GM21423 (cell line): ENCODE data around the gene ITIH3.
A peak's percentile ranks its signal among the peaks of the same experiment; 100 is the strongest.
"Not testable (repeated sequence)": the region's sequence is repeated elsewhere in the genome, so short reads cannot be mapped to it uniquely, and the experiment has no call there.

Source experiments
- ATAC-seq: cut with Tn5 transposase; IDR thresholded peaks from one replicate; pipeline ENCODE4 v1.9.1; 2021; ENCODE audit warnings: mild to moderate bottlenecking, moderate library complexity; ENCODE audit not compliant: unreplicated experiment

ITIH3 gene, protein sequence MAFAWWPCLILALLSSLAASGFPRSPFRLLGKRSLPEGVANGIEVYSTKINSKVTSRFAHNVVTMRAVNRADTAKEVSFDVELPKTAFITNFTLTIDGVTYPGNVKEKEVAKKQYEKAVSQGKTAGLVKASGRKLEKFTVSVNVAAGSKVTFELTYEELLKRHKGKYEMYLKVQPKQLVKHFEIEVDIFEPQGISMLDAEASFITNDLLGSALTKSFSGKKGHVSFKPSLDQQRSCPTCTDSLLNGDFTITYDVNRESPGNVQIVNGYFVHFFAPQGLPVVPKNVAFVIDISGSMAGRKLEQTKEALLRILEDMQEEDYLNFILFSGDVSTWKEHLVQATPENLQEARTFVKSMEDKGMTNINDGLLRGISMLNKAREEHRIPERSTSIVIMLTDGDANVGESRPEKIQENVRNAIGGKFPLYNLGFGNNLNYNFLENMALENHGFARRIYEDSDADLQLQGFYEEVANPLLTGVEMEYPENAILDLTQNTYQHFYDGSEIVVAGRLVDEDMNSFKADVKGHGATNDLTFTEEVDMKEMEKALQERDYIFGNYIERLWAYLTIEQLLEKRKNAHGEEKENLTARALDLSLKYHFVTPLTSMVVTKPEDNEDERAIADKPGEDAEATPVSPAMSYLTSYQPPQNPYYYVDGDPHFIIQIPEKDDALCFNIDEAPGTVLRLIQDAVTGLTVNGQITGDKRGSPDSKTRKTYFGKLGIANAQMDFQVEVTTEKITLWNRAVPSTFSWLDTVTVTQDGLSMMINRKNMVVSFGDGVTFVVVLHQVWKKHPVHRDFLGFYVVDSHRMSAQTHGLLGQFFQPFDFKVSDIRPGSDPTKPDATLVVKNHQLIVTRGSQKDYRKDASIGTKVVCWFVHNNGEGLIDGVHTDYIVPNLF

DNA sequence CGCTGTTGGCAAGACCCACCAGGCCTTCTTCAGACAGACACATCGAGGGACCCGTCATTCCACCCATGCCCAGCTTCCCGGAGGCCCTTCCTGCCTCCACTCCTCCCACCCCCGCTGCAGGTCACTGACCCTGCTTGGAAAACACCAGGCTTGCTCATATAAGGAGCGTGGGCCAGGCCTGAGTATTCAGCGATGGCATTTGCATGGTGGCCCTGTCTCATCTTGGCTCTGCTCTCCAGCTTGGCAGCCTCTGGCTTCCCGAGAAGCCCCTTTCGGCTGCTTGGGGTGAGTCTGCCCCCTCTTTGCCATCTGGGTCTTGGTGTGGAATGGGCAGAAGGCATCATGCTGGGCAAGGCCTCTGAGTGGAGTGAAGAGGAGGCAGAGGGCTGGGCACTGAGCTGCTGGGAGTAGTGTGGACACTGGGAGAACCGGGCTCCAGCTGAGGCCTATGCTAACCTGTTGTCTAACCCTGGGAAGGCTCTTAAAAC is at the start of gene ITIH3:
ITIH3 (plus strand) TSS at position 185 of the 488 bp plus-strand sequence; CDS start at position 193, 8 bp downstream.
- ATAC-seq: no peak

DNA sequence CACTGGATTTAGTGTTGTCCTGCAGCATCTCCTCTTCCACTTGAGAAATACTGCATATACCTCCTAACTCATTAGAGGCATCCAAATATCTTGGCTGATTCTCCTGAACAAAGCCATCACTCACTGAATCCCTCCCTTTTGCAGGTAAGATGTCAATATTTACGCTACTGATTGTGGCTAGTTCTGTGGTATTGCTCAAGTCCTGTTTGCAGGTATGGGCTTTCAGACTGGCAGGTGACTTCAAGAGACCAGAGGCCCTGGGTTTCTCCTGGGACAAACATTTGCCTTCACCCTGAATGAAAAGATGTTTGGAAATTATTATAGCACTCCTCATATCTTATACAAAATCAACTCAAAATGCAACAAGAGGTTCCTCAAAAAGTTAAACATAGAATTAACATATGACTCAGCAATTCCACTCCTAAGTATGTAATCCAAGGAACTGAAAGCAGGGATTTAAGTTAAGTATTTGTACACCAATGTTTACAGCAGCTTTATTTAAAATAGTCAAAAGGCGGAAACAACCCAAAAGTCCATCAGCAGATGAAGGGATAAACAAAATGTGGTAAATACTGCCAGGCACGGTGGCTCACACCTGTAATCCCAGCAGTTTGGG is 42.4 kb upstream of the ITIH3 start:
- no peak for ATAC-seq

DNA sequence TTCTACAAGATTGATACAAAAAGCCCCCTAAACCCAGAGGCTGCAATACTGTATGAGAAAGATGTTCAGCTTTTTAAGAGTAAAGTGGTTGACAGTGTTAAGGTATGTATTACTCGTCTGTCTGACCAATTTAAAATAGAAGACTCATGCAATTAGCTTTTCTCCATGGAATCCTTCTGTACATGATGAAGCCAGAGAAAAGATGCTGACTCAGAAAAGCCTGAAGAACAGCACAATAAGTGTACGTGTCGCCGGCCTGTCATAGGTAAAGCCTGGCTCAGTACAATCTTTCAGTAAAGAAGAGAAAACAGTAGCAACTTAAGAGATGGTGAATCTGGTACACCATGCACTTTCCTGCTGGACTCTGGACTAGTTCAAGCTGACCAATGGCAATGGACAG is 40.2 kb upstream of the ITIH3 start:
- no peak for ATAC-seq

DNA sequence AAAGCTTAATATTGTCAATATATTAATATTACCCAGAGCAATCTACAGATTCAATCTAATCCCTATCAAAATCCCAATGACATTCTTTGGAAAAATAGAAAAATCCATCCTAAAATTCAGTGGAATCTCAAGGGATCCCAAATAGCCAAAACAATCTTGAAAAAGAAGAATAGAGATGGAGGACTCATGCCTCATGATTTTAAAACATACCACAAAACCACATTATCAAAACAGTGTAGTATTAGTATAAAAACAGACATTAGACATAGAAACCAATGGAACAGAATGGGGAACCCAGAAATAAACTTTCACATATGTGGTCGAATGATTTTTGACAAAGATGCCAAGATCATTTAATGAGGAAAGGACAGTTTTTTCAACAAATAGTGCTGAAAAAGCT is 38.5 kb upstream of the ITIH3 start:
- ATAC-seq: no peak

DNA sequence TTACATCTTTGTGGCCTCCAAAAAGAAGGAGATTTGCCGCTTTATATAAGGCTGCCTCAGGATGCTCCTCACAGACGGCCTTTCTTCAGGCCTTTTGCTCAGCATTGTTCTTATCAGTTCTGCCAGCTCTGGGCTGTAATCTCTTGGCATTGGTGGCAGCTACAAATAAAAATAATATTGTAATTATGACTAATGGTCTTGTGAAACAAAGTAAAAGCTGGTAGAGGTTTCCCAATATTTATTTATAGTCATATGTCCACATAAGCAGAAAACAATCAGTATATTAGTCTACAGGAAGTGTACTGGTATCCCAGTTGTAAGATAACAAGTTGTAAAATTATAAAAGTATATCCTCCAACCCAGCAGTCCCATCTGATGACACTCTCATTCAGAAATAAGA is 31.1 kb upstream of the ITIH3 start:
- ATAC-seq: no peak

DNA sequence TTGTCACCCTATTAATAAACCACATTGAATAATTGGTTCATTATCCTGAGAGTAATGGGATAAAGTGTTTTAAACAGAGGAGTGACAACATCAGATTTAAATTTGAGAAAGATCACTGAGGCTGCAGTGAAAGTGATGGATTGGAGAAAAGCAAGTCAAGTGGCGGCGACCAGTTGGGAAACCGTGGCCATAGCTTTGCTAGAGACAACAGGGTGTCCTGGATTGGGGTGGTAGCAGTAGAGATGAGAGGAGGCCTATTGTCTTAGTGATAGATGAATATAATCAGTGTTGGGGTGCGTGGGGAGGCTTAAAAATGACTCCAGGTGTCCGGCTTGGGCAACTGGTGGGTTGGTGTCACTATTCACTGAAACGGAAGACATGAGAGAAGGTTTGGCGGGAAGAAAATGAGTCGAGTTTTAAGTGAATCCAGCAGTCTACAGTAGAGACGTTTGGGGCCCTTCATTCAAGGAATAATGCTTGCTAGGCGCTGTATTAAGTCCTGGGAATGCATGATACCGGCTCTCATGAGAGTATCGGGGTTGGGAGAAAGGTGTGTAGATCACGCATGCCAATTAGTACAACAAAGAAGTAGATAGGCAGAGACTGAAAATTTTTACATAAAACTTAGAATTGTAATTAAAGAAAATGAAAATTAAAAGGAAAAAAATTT is 24.7 kb upstream of the ITIH3 start:
- ATAC-seq: no peak

DNA sequence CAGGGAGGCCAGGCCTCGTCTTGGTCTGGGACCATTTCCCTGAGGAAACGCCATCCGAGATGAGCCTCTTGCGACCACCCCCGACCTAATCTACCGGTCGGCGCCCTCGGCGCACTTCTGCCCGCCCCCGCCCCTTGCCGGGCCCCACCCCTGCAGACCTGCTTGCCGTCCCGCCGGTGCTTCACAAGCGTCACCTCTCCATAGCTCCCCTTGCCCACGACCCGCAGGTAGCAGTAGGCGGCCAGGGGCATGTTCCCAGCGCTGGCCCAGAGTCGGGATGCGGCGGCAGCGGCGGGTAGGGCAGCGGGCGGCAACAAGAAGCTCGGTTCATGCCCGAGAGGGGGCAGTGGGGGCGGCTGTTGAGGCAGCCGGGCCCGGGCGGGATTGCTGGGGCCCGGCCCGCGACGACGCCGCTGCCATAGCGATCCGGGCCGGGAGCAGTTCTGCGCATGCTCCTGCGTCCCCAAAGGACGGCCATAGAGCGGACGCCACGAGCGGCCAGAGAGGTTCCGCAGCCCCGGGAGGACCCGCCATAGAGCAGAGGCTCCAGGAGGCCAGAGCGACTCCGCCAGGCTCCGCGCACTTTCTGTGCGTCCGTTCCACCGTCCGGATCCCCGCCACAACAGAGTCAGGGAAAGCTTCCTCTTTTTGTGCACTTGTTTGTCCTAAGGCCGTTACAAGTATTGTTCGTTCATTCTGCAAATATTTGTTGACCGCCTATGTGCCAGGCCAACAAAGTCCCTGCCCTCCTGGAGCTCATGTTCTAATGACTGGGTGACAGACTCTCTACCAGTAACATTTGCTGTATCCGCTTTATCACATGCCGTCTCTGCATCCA is 23.9 kb upstream of the ITIH3 start, which contains the start of gene NEK4:
NEK4 (minus strand) TSS at position 445 of the 838 bp plus-strand sequence; CDS start at position 251, 194 bp downstream.
- ATAC-seq: peak; percentile 95

DNA sequence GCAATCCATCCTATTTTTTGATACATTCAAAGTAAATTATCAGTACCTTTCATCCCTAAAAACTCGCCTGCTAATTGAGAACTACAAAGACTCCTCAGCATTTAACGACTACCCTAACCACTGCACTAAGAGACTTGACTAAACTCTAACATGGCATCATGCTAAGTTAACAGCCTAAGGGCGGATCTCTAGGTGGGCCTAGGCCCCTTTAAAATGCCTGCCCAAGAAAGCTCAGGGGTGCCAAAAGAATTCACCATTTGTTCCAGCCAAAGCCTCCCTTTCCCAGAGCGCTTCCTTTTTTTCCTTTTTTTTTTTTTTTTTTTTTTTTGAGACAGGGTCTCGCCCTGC is 23.3 kb upstream of the ITIH3 start:
- ATAC-seq: no peak

DNA sequence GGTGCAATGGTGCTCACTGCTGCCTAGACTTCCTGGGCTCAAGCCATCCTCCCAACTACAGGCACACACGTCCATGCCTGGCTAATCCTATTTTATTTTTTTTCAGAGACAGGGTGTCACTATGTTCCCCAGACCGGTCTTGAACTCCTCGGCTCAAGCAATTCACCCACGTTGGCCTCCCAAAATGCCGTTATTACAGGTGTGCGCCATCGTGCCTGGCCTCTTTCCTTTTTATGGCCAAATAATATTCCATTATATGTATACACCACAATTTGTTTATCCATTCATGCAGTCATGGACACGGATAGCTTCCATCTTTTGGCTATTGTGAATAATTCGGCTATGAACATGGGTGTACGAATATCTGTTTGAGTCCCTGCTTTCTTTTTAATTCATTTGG is 22.9 kb upstream of the ITIH3 start:
- ATAC-seq: no peak

DNA sequence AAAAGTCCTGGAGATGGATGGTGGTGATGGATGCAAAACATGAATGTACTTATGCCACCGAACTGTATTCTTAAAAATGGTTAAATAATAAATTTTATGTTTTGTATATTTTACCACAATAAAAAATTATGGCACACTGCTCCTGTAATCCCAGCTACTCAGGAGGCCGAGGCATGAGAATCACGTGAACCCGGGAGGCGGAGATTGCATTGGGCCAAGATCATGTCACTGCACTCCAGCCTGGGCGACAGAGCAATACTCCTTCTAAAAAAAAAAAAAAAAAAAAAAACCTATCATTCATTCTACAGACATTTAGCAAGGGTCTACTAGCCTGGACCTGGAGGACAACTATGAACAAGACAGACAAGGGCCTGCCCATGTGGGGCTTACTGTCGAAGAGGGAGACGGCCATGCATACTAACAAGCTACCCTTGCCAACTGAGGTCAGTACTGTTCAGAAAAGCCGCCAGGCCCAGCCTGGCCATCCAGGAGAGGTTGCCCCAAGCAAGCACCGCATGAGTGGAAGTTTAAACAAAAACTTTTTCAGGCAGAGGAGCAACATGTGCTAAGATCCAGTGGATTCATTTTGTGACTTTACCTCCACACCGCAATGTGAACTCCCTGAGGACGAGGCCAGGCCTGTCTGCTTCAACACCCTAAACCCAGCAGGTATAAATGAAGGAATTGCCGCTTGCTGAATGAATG is 21.1 kb upstream of the ITIH3 start:
- no peak for ATAC-seq

DNA sequence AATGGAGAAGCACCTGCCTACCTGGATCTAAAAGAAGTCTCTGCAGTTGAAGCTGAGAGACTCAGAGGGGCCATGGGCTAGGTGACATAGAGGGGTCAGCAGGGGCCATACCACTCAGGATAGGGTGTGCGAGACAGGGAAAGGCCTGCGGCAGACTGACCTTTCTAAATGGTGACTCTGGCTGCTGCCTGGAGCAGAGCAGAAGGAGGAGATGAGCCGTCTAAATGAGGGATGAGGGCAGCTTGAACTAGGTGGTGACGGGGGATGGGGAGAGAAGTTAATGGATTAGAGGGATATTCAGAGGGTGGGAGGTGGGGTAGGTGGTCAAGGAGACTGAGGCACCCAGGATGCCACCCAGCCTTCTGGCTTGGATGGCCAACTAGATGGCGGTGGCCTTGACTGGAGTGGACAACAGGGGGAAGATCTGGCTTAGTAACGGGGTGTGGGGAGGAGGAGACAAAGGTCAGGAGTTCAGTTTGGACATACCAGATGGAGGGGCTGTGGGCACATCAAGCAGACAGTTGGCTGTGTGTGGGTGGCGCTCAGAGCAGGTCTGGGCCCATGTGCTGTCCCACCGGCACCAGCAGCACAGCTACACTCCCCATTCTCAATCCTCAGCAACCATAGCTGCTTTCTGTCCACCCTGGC is 20.4 kb upstream of the ITIH3 start:
- ATAC-seq: no peak

DNA sequence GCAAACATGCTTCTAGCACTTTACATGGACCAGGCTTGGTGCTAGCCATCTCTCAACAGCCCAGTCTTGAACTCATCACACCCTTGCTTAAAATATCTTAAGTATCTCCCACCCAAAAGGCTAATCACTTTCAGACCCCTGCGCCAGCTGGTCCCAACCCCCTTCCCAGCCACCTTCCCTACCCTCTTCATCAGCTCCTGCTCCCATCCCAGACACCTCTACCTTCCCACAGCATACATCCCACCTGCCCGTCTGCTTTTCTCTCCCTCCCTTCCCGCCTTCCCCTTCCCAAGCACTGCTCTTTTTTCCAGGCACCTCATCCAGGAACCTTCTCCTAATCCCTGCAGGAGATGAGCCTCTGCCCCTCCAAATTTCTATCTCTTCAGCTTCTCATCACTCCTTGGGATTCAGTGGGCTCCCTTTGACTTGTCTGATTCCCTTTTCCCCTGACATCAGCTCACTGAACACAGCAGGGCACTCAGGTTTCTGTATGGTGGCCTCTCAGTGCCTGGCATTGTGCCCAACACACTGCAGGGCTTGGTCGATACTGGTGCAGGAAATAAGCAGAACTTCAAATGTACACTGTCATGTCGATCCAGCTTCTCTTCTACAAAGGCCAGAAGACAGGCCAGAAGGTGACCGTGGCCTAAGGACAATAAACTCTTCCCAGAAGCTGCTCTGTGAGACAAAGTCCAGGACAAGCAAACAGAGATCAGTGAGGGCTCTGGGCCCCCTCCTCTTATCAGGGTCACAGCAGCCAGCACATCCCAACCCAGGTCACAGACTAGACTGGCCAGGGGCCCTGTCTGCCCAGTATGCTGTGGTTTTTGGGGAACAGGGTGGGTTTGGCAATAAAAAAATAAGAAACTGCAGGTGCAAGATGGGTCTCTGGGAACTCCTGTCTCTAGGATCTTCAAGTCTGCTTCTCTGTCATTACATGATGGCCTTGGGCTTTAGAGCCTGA is 19.4 kb upstream of the ITIH3 start:
- ATAC-seq: no peak

DNA sequence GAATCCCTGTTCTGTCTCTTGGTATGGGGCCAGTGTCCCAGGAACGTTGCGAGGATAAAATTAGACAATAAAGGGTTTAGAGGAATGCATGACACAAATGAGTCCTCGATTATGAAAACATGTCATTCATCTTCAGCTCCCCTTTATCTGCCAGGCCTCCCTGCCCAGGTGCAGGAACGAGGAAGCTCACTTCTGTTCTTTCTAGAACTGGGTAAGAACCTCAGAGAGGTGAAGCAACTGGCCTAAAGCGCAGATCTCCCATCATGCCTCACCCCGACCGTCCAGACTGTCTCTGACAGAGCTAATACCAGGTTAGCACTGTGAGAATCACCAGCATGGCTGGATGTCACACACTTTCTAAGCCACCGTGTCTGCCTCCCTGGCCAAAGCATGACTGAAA is 18.7 kb upstream of the ITIH3 start:
- no peak for ATAC-seq

DNA sequence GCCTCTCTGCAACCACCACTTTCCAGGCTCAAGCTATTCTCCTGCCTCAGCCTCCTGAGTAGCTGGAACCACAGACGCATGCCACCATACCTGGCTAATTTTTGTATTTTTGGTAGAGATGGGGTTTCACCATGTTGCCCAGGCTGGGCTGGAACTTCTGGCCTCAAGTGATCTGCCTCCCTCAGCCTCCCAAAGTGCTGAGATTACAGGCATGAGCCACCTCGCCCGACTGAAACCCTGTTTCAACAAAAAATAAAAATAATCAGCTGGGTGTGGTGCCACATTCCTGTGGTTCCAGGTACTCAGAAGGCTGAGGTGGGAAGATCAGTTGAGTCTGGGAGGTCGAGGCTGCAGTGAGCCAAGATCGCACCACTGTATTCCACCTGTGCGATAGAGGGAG is 18.1 kb upstream of the ITIH3 start:
- ATAC-seq: not testable (repeated sequence)

DNA sequence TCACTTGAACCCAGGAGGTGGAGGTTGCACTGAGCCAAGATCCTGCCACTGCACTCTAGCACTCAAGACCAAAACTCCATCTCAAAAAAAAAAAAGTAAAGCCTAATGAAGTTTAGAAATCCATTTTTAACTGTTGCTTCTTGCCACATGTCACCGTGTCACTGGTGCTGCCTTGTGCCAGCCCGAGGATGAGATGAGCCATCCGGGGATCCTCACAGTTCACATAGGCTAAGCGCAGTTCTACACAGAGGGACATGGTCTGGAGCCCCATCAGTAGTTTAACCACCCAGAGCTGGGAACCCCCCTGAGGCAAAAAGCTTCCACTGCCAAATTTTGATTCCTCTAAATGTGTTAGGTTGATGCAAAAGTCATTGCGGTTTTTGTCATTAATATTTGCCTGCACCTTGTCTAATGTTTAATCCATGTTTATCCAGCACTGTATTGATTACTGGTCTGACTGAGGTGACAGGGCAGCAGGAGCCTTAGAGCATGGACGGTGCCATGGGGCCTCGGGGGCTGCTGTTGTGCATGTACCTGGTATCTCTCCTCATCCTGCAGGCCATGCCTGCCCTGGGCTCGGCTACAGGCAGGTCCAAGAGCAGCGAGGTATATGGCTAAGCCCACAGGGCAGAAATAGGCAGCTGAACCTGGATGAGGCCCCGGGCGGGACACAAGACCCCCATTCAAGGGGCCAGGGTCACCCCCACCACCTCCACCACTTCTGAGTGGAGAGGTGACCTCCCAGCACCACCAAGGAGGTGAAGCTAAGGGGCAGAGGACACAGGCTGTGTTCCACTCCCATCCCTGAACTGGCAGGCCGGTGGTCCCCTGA is 17.3 kb upstream of the ITIH3 start, which contains the start of gene ITIH1:
ITIH1 (plus strand) TSS at position 473 of the 832 bp plus-strand sequence; CDS start at position 490, 17 bp downstream.
- ATAC-seq: no peak

DNA sequence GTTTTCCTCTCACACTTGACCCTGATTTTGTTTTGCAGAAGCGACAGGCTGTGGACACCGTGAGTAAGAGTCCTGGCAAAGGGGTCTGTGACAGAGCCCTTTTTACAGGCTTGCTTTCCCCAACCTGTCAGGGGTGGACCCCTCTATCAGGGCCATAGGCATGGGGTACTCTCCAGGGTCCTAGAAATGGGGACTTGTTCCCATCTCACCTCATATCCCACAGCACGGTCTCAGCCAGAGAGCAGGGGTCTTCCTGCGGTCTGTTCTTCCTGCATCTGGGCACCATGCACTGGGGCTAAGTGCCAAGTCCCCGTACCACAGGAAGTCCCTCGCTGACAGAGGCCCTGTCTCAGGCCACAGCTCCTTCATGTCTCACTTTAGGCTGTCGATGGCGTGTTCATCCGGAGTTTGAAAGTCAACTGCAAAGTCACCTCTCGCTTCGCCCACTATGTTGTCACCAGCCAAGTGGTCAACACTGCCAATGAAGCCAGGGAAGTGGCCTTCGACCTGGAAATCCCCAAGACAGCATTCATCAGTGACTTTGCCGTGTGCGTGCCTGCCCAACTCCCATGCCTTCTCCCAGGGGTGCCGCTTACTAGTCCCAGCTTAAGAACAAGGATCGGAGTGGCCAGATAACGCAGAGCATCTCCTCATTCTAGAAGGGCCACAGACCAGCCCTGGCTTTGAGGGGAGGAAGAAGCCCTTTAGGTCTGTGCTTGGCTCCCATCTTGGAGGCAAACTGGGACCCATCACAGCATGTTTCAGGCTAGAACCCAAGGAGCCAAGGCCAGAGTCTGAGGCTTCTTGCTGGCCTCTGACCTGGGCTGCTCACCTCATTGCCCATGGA is 16.4 kb upstream of the ITIH3 start:
- no peak for ATAC-seq
